OCI-LY7 (cell line): ENCODE measurements around the gene HOXB6. TPM values are rescaled to one million over a fixed set of nuclear protein-coding genes. Genes with fewer than 3 reads are reported as not detected.

Source experiments
- BruUV-seq: library from RNA; stranded (reverse); fragments of 400-500 nt; replicated peaks from 2 replicates; lab custom pipeline; 2021; lab: Mats Ljungman, UMichigan
- CTCF ChIA-PET: fragments of 300-600 bp; sonication (Branson Sonifier 250); formaldehyde crosslinking; loops from one replicate; lab custom pipeline; 2022; ENCODE audit warnings: antibody characterized with exemption; ENCODE audit not compliant: unreplicated experiment; lab: Charles Lee
- POLR2A ChIA-PET: fragments of 300-600 bp; sonication (Branson Sonifier 250); formaldehyde crosslinking; loops from one replicate; lab custom pipeline; 2022; ENCODE audit warnings: antibody characterized with exemption; lab: Charles Lee
- DNase-seq: peaks from one replicate; pipeline ENCODE4 v3.0.0-alpha.2; 2015; ENCODE audit warnings: low spot score
- H2AFZ ChIP-seq: fragments of 200-600 bp; sonication (generic), shearing (Covaris generic); 2 replicates; pipeline ENCODE4 v1.6.1; 2014; ENCODE audit warnings: mild to moderate bottlenecking, antibody characterized with exemption, low read length, moderate library complexity
- H3K27ac ChIP-seq: fragments of 200-600 bp; sonication (generic); 2 replicates; pipeline ENCODE4 v1.5.1; 2014; ENCODE audit warnings: mixed run types, low read depth, mild to moderate bottlenecking, moderate library complexity, low read length, inconsistent platforms; ENCODE audit not compliant: poor library complexity, severe bottlenecking
- H3K36me3 ChIP-seq: fragments of 200-600 bp; sonication (generic); 2 replicates; pipeline ENCODE4 v1.6.1; 2014; ENCODE audit warnings: mild to moderate bottlenecking, antibody characterized with exemption, low read length, moderate library complexity, mixed read lengths; ENCODE audit not compliant: insufficient read depth
- H3K4me1 ChIP-seq: fragments of 200-600 bp; sonication (generic); 2 replicates; pipeline ENCODE4 v1.5.1; 2014; ENCODE audit warnings: mild to moderate bottlenecking, low read length; ENCODE audit not compliant: insufficient read depth, poor library complexity, severe bottlenecking
- H3K4me2 ChIP-seq: fragments of 200-600 bp; sonication (generic); 2 replicates; pipeline ENCODE4 v1.6.1; 2014; ENCODE audit warnings: mild to moderate bottlenecking, low read length
- H3K4me3 ChIP-seq: fragments of 200-600 bp; sonication (generic); 2 replicates; pipeline ENCODE4 v1.5.1; 2014; ENCODE audit warnings: mild to moderate bottlenecking, low read depth, low read length; ENCODE audit not compliant: poor library complexity, severe bottlenecking
- H3K79me2 ChIP-seq: fragments of 200-600 bp; sonication (generic); 2 replicates; pipeline ENCODE4 v1.6.1; 2016; ENCODE audit warnings: low read depth, mild to moderate bottlenecking, low read length, moderate library complexity, mixed read lengths; ENCODE audit not compliant: insufficient read depth
- H3K9me2 ChIP-seq: fragments of 200-600 bp; sonication (generic); 2 replicates; pipeline ENCODE4 v1.6.1; 2016; ENCODE audit warnings: mild to moderate bottlenecking, low read length, mixed read lengths; ENCODE audit not compliant: insufficient read depth
- H3K9me3 ChIP-seq: fragments of 200-600 bp; sonication (generic); 2 replicates; pipeline ENCODE4 v1.6.1; 2014; ENCODE audit warnings: mild to moderate bottlenecking, mixed run types, low read length, mixed read lengths
- H4K20me1 ChIP-seq: fragments of 200-600 bp; sonication (generic); 2 replicates; pipeline ENCODE4 v1.6.1; 2014; ENCODE audit warnings: mild to moderate bottlenecking, antibody characterized with exemption, low read length, moderate library complexity, mixed read lengths; ENCODE audit not compliant: insufficient read depth
- EZH2phosphoT487 ChIP-seq: fragments of 200-600 bp; sonication (generic); IDR thresholded peaks from 2 replicates; pipeline ENCODE4 v1.6.1; 2018; ENCODE audit warnings: low read depth, borderline replicate concordance, mild to moderate bottlenecking, mixed run types, antibody characterized with exemption, low read length, moderate library complexity, mixed read lengths
- intact Hi-C: fragments of 100-400 bp; cut with micrococcal nuclease; formaldehyde crosslinking; loops from one replicate; pipeline ENCODE4 v1.10.0; 2022; ENCODE audit not compliant: unreplicated experiment
- total RNA-seq, 2 experiments: library from RNA; depleted of rRNA in 1 of 2; stranded (reverse); fragments of >200 nt in 1 of 2; shearing (Covaris generic) in 1 of 2; gene quantifications; 2 replicates each; pipeline ENCODE4 v1.2.3, GENCODE V29; 2014 to 2022
- TF ChIP-seq, protein P1 (sequence below): fragments of 200-600 bp; sonication (generic); conservative IDR thresholded peaks from 2 replicates; pipeline ENCODE4 v1.5.1; 2014; ENCODE audit warnings: mild to moderate bottlenecking, antibody characterized with exemption, low read length, moderate library complexity, mixed read lengths

The HOXB6 gene
- total RNA-seq, 2 experiments from 2014 or later: not detected

DNA sequence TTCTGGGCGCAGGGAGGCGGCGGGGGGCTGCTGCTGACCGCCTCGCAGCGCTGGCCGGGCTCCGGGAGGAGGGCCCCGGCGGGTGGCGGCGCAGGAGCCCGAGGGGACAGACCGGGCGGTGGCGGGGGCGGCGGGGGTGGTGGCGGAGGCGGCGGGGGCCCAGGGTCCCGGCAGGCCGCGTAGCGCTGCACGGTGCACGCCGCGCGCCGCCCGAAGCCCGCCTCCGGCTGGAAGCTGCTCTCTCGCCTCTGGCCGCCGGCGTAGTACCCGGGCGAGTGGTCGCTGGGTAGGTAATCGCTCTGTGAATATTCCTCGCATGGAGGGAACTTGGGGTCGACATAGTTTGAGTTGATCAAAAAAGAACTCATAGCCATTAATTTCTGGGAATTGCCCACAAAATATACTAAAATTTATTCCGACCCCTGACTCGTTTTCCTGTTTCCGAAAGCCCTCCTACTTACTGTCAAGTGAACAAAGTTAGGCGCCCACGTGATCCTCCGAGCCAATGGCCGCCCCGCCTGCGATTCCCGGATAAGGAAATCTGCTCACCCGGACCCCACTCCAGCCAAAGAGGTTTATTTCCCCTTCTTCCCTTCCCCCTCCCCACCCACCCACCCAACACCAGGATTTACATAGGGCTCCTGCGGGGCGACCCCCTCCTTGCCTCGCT lies 26.7 kb downstream of the HOXB6 start, which contains the start of gene HOXB4:
HOXB4 (minus strand) TSS at position 405 of the 670 bp plus-strand sequence; CDS start at position 374, 31 bp downstream.
- no peak for TF ChIP-seq EZH2phosphoT487
- TF ChIP-seq, protein P1, sequence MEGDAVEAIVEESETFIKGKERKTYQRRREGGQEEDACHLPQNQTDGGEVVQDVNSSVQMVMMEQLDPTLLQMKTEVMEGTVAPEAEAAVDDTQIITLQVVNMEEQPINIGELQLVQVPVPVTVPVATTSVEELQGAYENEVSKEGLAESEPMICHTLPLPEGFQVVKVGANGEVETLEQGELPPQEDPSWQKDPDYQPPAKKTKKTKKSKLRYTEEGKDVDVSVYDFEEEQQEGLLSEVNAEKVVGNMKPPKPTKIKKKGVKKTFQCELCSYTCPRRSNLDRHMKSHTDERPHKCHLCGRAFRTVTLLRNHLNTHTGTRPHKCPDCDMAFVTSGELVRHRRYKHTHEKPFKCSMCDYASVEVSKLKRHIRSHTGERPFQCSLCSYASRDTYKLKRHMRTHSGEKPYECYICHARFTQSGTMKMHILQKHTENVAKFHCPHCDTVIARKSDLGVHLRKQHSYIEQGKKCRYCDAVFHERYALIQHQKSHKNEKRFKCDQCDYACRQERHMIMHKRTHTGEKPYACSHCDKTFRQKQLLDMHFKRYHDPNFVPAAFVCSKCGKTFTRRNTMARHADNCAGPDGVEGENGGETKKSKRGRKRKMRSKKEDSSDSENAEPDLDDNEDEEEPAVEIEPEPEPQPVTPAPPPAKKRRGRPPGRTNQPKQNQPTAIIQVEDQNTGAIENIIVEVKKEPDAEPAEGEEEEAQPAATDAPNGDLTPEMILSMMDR: no peak
- Histone ChIP-seq H3K4me3 (peak within 1 kb of the TSS; percentile 85), H3K4me2 (peak within 1 kb of the TSS; percentile 85), H3K79me2 (peaks cover 6% of the 10 kb centered on the region; the same call in 1 of the 2 replicates), H3K9me2 (no peaks in the 10 kb centered on the region), H3K27ac (peak within 1 kb of the TSS; percentile 44), H3K9me3 (no peaks in the 10 kb centered on the region), H4K20me1 (no peaks in the 10 kb centered on the region), H3K36me3 (peaks cover 5% of the 10 kb centered on the region; the same call in 1 of the 2 replicates), H3K4me1 (peaks cover 19% of the 10 kb centered on the region), H2AFZ (peak within 1 kb of the TSS; percentile 70)
- POLR2A ChIA-PET: no interaction called here
- DNase-seq: peak; percentile 85
- BruUV-seq: no TSS peak
- CTCF ChIA-PET: no interaction called here
- intact Hi-C loops: no loop called here

DNA sequence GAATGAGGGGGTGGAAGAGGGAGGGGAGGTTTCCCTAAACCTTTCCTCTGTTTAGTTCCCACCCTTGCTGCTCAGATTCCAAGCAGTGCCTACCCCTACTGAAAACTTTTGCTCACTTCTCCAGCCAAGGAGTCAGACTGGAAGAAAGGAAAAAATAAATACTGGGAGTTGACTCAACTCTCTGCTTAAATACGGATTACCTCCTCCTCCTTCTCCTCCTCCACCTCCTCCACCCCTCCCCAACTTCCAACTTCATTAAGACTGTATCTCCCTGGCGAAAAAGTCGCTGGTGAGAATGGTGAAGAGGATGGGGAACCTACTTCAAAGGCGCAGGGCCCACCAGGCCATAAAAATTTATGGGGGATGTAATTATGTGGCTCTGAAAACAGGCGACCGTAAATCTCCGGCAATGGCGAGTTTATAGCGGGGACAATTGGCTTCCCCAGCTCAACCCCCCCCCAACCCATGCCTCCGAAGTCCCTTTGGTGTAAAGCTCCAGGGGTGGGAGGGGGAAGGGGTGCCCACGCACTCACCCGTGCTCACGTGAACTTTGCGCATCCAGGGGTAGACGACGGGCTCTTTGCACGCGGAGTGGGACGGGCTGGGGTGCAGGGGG lies 27.3 kb downstream of the HOXB6 start:
- POLR2A ChIA-PET: no interaction called here
- H3K79me2 ChIP-seq: peaks cover 6% of the 10 kb centered on the region; the same call in 1 of the 2 replicates

More for the DNA sequence above, 27.3 kb downstream of the HOXB6 start:
- H3K36me3 ChIP-seq: peaks cover 5% of the 10 kb centered on the region; the same call in 1 of the 2 replicates
- no peaks in the 10 kb centered on the region for H3K9me2 ChIP-seq
- no peak overlapping the region for H3K27ac ChIP-seq
- CTCF ChIA-PET: interaction anchor here (0.6 kb wide), 2 partner anchors 29 to 330 kb away, joined by 6 to 8 read pairs; no protein-coding TSS in a partner anchor
- TF ChIP-seq, protein P1: no peak
- no peak for TF ChIP-seq EZH2phosphoT487
- no peaks in the 10 kb centered on the region for H3K9me3 ChIP-seq
- H3K4me1 ChIP-seq: peaks cover 19% of the 10 kb centered on the region
- peak overlapping the region; percentile 77 for H3K4me2 ChIP-seq
- peak overlapping the region; percentile 45; the same call in 1 of the 2 replicates for H2AFZ ChIP-seq
- H3K4me3 ChIP-seq: peak overlapping the region; percentile 85
- no TSS peak for BruUV-seq
- peak; percentile 25 for DNase-seq
- intact Hi-C loops: no loop called here
- H4K20me1 ChIP-seq: no peaks in the 10 kb centered on the region
